AG09309 (cell line): ENCODE results near the gene PIP5K1C.

Source experiments
- DNase-seq: peaks from one replicate; pipeline ENCODE4 v3.0.0-alpha.2; 2010; ENCODE audit warnings: low read depth
- H3K4me3 ChIP-seq: 2 replicates; pipeline ENCODE4 v1.5.1; 2011; ENCODE audit warnings: mild to moderate bottlenecking, low read depth, low read length, moderate library complexity; ENCODE audit not compliant: control insufficient read depth
- CTCF ChIP-seq: IDR thresholded peaks from 2 replicates; pipeline ENCODE4 v1.5.1; 2011; ENCODE audit warnings: mild to moderate bottlenecking, low read depth, low read length, inconsistent platforms; ENCODE audit not compliant: insufficient read depth, control insufficient read depth; ENCODE audit errors: missing control alignments

PIP5K1C gene

GRCh38 chr19:3637621-3638020 lies 62.6 kb downstream of the PIP5K1C start:
- TF ChIP-seq CTCF = no peak
- no peak overlapping the region for H3K4me3 ChIP-seq
- no peak for DNase-seq

- no peak overlapping the region for H3K4me3 ChIP-seq
- no peak for DNase-seq
- no peak for TF ChIP-seq CTCF
These were observed 63.3 kb downstream of the PIP5K1C start for GRCh38 chr19:3636962-3637361.

GRCh38 chr19:3636506-3636905 lies 63.8 kb downstream of the PIP5K1C start:
- H3K4me3 ChIP-seq = no peak overlapping the region
- no peak for DNase-seq
- no peak for TF ChIP-seq CTCF

- DNase-seq = no peak
- no peak for TF ChIP-seq CTCF
- H3K4me3 ChIP-seq = no peak overlapping the region
These were observed 65.7 kb downstream of the PIP5K1C start for GRCh38 chr19:3634496-3635045.

- no peak overlapping the region for H3K4me3 ChIP-seq
- no peak for DNase-seq
- TF ChIP-seq CTCF = no peak
These were observed 66.7 kb downstream of the PIP5K1C start for GRCh38 chr19:3633559-3633988.

- TF ChIP-seq CTCF = no peak
- no peak overlapping the region for H3K4me3 ChIP-seq
- no peak for DNase-seq
These were observed 67.3 kb downstream of the PIP5K1C start for GRCh38 chr19:3632739-3633558.

- TF ChIP-seq CTCF = no peak
- no peak overlapping the region for H3K4me3 ChIP-seq
- DNase-seq = no peak
These were observed 68.2 kb downstream of the PIP5K1C start for GRCh38 chr19:3632098-3632497.
